H1 (cell line): ENCODE results near the gene PDK2. TPM values are rescaled to one million over a fixed set of nuclear protein-coding genes. Genes with fewer than 3 reads are reported as not detected.

Source experiments
- CTCF ChIA-PET: fragments of 300-600 bp; sonication (Branson Sonifier 250); formaldehyde crosslinking; loops from one replicate; lab custom pipeline; 2021; ENCODE audit not compliant: partially characterized antibody; lab: Charles Lee
- POLR2A ChIA-PET: fragments of 300-600 bp; sonication (Branson Sonifier 250); formaldehyde crosslinking; loops from one replicate; lab custom pipeline; 2021; ENCODE audit warnings: inconsistent platforms; ENCODE audit not compliant: partially characterized antibody; lab: Charles Lee
- DNase-seq, 2 experiments: peaks; one replicate each; pipeline versions ENCODE4 v3.0.0 to v3.0.0-alpha.2; 2010 to 2022; ENCODE audit warnings: low spot score in 2 of 2, low read depth in 1 of 2, mixed read lengths in 1 of 2
- FAIRE-seq: peaks from 2 replicates; lab custom pipeline; 2011; peaks lifted over from hg19 to GRCh38; lab: Jason Lieb, UNC
- H2AFZ ChIP-seq: 2 replicates; pipeline ENCODE4 v1.8.1; 2012; ENCODE audit warnings: low read length, inconsistent platforms
- H2AK5ac ChIP-seq: 2 replicates; pipeline ENCODE4 v1.6.1; 2013; ENCODE audit warnings: low read depth, low read length
- H2BK120ac ChIP-seq: replicated peaks from 2 replicates; pipeline ENCODE3; 2013; ENCODE audit warnings: low read depth, low read length, inconsistent platforms
- H2BK12ac ChIP-seq: 2 replicates; pipeline ENCODE4 v1.6.1; 2013; ENCODE audit warnings: low read depth, low read length
- H2BK15ac ChIP-seq: 2 replicates; pipeline ENCODE4 v1.6.1; 2013; ENCODE audit warnings: low read length
- H2BK20ac ChIP-seq: 2 replicates; pipeline ENCODE4 v1.6.1; 2013; ENCODE audit warnings: low read length
- H2BK5ac ChIP-seq: 2 replicates; pipeline ENCODE4 v1.6.1; 2013; ENCODE audit warnings: low read depth, low read length
- H3K14ac ChIP-seq: 2 replicates; pipeline ENCODE4 v1.6.1; 2013; ENCODE audit warnings: inconsistent platforms; ENCODE audit not compliant: insufficient read length
- H3K18ac ChIP-seq: 2 replicates; pipeline ENCODE4 v1.6.1; 2013; ENCODE audit warnings: low read length; ENCODE audit errors: extremely low read depth
- H3K23ac ChIP-seq: 2 replicates; pipeline ENCODE4 v1.6.1; 2013; ENCODE audit warnings: inconsistent platforms; ENCODE audit not compliant: insufficient read length
- H3K23me2 ChIP-seq: 2 replicates; pipeline ENCODE4 v1.6.1; 2013; ENCODE audit warnings: low read depth, low read length
- H3K27ac ChIP-seq: 2 replicates; pipeline ENCODE4 v1.6.1; 2011; ENCODE audit warnings: low read depth, low read length, inconsistent platforms
- H3K27me3 ChIP-seq, 4 experiments: replicated peaks in 1 of 4; 1 replicate in 1 of 4; 2 replicates in 3 of 4; pipeline versions ENCODE4 v1.6.1 to v1.8.1; 2011 to 2013; ENCODE audit warnings: low read length in 3 of 4, mild to moderate bottlenecking in 3 of 4, inconsistent platforms in 2 of 4, mixed read lengths in 2 of 4, moderate library complexity in 1 of 4; ENCODE audit not compliant: control insufficient read depth in 3 of 4, insufficient read depth in 3 of 4; ENCODE audit errors: extremely low read depth in 1 of 4
- H3K36me3 ChIP-seq, 4 experiments: 2 replicates each; pipeline versions ENCODE4 v1.6.1 to v1.8.1; 2011 to 2013; ENCODE audit warnings: mild to moderate bottlenecking in 4 of 4, low read length in 3 of 4, moderate library complexity in 2 of 4, control low read depth in 1 of 4, inconsistent platforms in 1 of 4; ENCODE audit not compliant: insufficient read depth in 4 of 4, control insufficient read depth in 2 of 4
- H3K4ac ChIP-seq: replicated peaks from 2 replicates; pipeline ENCODE3; 2013; ENCODE audit warnings: low read length, low read depth, mixed read lengths, inconsistent platforms; ENCODE audit not compliant: insufficient read length
- H3K4me1 ChIP-seq, 4 experiments: replicated peaks in 1 of 4; 1 replicate in 1 of 4; 2 replicates in 3 of 4; pipeline versions ENCODE4 v1.6.1 to v1.8.1; 2011 to 2013; ENCODE audit warnings: low read length in 3 of 4, inconsistent platforms in 2 of 4, mixed read lengths in 1 of 4; ENCODE audit not compliant: insufficient read depth in 4 of 4, control insufficient read depth in 3 of 4
- H3K4me2 ChIP-seq, 2 experiments: 2 replicates each; pipeline versions ENCODE4 v1.6.1 to v1.8.1; 2011 to 2013; ENCODE audit warnings: low read depth in 2 of 2, low read length in 2 of 2, control low read depth in 1 of 2, inconsistent platforms in 1 of 2, mild to moderate bottlenecking in 1 of 2; ENCODE audit not compliant: insufficient read depth in 1 of 2
- H3K4me3 ChIP-seq, 4 experiments: fragments of 200-600, 300-600 bp in 1 of 4; sonication (generic), shearing (Covaris generic), sonication (Bioruptor Twin) in 1 of 4; 2 replicates each; pipeline versions ENCODE4 v1.5.1 to v1.8.1; 2011 to 2016; ENCODE audit warnings: low read length in 4 of 4, low read depth in 3 of 4, control low read depth in 2 of 4, inconsistent platforms in 2 of 4, mild to moderate bottlenecking in 2 of 4, mixed read lengths in 1 of 4, moderate library complexity in 1 of 4; ENCODE audit not compliant: insufficient read depth in 2 of 4; ENCODE audit errors: extremely low read depth in 1 of 4
- H3K56ac ChIP-seq: replicated peaks from 2 replicates; pipeline ENCODE3; 2013; ENCODE audit warnings: low read depth, mild to moderate bottlenecking, mixed read lengths, low read length, inconsistent platforms; ENCODE audit not compliant: insufficient read length
- H3K79me1 ChIP-seq: 2 replicates; pipeline ENCODE4 v1.6.1; 2013; ENCODE audit warnings: low read depth, low read length, control low read depth
- H3K79me2 ChIP-seq, 2 experiments: 2 replicates each; pipeline versions ENCODE4 v1.6.1 to v1.8.1; 2012 to 2013; ENCODE audit warnings: low read length in 2 of 2, mild to moderate bottlenecking in 2 of 2, inconsistent platforms in 1 of 2; ENCODE audit not compliant: insufficient read depth in 2 of 2, control insufficient read depth in 1 of 2
- H3K9ac ChIP-seq, 4 experiments: replicated peaks in 1 of 4; 1 replicate in 1 of 4; 2 replicates in 3 of 4; pipeline versions ENCODE4 v1.6.1 to v1.8.1; 2011 to 2013; ENCODE audit warnings: low read depth in 3 of 4, low read length in 3 of 4, control low read depth in 2 of 4, mild to moderate bottlenecking in 2 of 4, moderate library complexity in 2 of 4, inconsistent platforms in 1 of 4; ENCODE audit errors: extremely low read depth in 1 of 4
- H3K9me3 ChIP-seq, 2 experiments: 2 replicates each; pipeline versions ENCODE4 v1.6.1 to v1.8.1; 2012 to 2013; ENCODE audit warnings: mild to moderate bottlenecking in 2 of 2, moderate library complexity in 2 of 2, control low read depth in 1 of 2, inconsistent platforms in 1 of 2, low read depth in 1 of 2, low read length in 1 of 2, mixed read lengths in 1 of 2; ENCODE audit not compliant: insufficient read depth in 2 of 2
- H4K20me1 ChIP-seq, 2 experiments: replicated peaks in 1 of 2; 2 replicates each; pipeline versions ENCODE3 to v1.8.1; 2011 to 2013; ENCODE audit warnings: inconsistent platforms in 2 of 2, low read length in 2 of 2, mild to moderate bottlenecking in 1 of 2; ENCODE audit not compliant: insufficient read depth in 2 of 2, control insufficient read depth in 1 of 2
- H4K5ac ChIP-seq: 2 replicates; pipeline ENCODE4 v1.6.1; 2013; ENCODE audit warnings: low read length, low read depth, mixed read lengths, inconsistent platforms; ENCODE audit not compliant: insufficient read length
- H4K8ac ChIP-seq: 2 replicates; pipeline ENCODE4 v1.8.0; 2013; ENCODE audit warnings: mild to moderate bottlenecking, moderate library complexity, low read length, inconsistent platforms; ENCODE audit not compliant: insufficient read depth; ENCODE audit errors: extremely low read depth
- H4K91ac ChIP-seq: replicated peaks from 2 replicates; pipeline ENCODE3; 2013; ENCODE audit warnings: low read length, mixed read lengths, inconsistent platforms; ENCODE audit not compliant: insufficient read length
- BRCA1 ChIP-seq: IDR thresholded peaks from 2 replicates; pipeline ENCODE4 v1.6.1; 2012; ENCODE audit warnings: low read depth, low read length, improper control_type of control experiment
- CHD1 ChIP-seq: IDR thresholded peaks from 2 replicates; pipeline ENCODE4 v1.6.1; 2012; ENCODE audit warnings: low read depth, low read length, improper control_type of control experiment
- CREB1 ChIP-seq: IDR thresholded peaks from 2 replicates; pipeline ENCODE4 v1.6.1; 2012; ENCODE audit warnings: inconsistent platforms
- KDM4A ChIP-seq: IDR thresholded peaks from one replicate; pipeline ENCODE4 v1.7.1; 2012; ENCODE audit warnings: low read depth, mild to moderate bottlenecking, moderate library complexity, low read length, inconsistent platforms; ENCODE audit not compliant: severe bottlenecking
- KDM5A ChIP-seq: fragments of 200-600 bp; IDR thresholded peaks from 2 replicates; pipeline ENCODE4 v1.7.1; 2012; ENCODE audit warnings: mild to moderate bottlenecking, low read length, inconsistent platforms, mixed read lengths
- PHF8 ChIP-seq: fragments of 200-600 bp; sonication (generic); conservative IDR thresholded peaks from 2 replicates; pipeline ENCODE4 v1.7.1; 2012; ENCODE audit warnings: low read depth, mild to moderate bottlenecking, inconsistent platforms, low read length, moderate library complexity
- SIN3A ChIP-seq, 2 experiments: IDR thresholded peaks in 1 of 2; conservative IDR thresholded peaks in 1 of 2; 2 replicates each; pipeline ENCODE4 v1.6.1; 2011 to 2012; ENCODE audit warnings: low read length in 2 of 2, improper control_type of control experiment in 1 of 2, low read depth in 1 of 2, mild to moderate bottlenecking in 1 of 2
- SP2 ChIP-seq: IDR thresholded peaks from 2 replicates; pipeline ENCODE4 v1.6.1; 2012; ENCODE audit warnings: mild to moderate bottlenecking, low read length, inconsistent platforms
- SUZ12 ChIP-seq: fragments of 200-600 bp; sonication (generic); IDR thresholded peaks from 2 replicates; pipeline ENCODE4 v1.6.1; 2012; ENCODE audit warnings: mild to moderate bottlenecking, inconsistent platforms, low read length, moderate library complexity, mixed read lengths
- TBP ChIP-seq: IDR thresholded peaks from 2 replicates; pipeline ENCODE4 v1.6.1; 2011; ENCODE audit warnings: low read depth, low read length, improper control_type of control experiment
- WGBS, 2 experiments: shearing (Covaris generic) in 1 of 2; methylation state at CpG; one replicate each; pipeline versions ENCODE4 v1.1.6 to v1.1.7; 2013 to 2015; ENCODE audit warnings: low lambda C conversion rate in 2 of 2, mixed read lengths in 2 of 2, inconsistent platforms in 1 of 2, low coverage in 1 of 2, missing lambda C conversion rate in 1 of 2; ENCODE audit not compliant: insufficient replicate concordance in 2 of 2, insufficient coverage in 1 of 2, insufficient read length in 1 of 2; ENCODE audit errors: extremely low coverage in 1 of 2, missing lambda C conversion rate in 1 of 2; 5-methylcytosine and 5-hydroxymethylcytosine counted together
- polyA plus RNA-seq, 7 experiments: library from polyadenylated mRNA; depleted of rRNA in 3 of 7; stranded (reverse) in 5 of 7; unstranded in 2 of 7; fragments of >200 nt in 5 of 7; fragments of 200-250 nt in 2 of 7; gene quantifications; 1 replicate in 5 of 7; 2 replicates in 1 of 7; 4 replicates in 1 of 7; pipeline versions ENCODE4 v1.2.1 to v1.2.3, GENCODE V29; 2011 to 2013; ENCODE audit warnings: missing spikeins in 2 of 7, mixed read lengths in 2 of 7
- total RNA-seq: library from RNA; stranded (reverse); fragmentation: NEBNext Ultra II Directional; extraction: Animal tissue kit (Norgen Biotek cat#: 25700); gene quantifications from 2 replicates; pipeline ENCODE4 v1.2.1, GENCODE V29; 2021

Gene PDK2
- total and polyA plus RNA-seq, 2 of the 8 experiments (the other 6 are each of a cell fraction or from before 2014, with no cell fraction given): 18.3 to 121 TPM

- CTCF ChIA-PET: interaction anchor here (1.4 to 21.5 kb wide), 6 partner anchors 11 to 56 kb away, joined by 3 to 299 read pairs (median 53); partner anchors contain the start of genes SAMD14 and SGCA
- Histone ChIP-seq H3K4me2 (peak within 1 kb of the TSS; percentile 87 to 88), H3K9ac (peak within 1 kb of the TSS in 1 of 4 experiments; percentile 39; a peak in 1 of 7 replicates), H3K23ac (no peak within 1 kb of the TSS), H3K14ac (peak within 1 kb of the TSS; percentile 57), H2AFZ (0 out of 2 replicates have a peak within 1 kb of the TSS, but pooled peaks have one; percentile 1), H3K56ac (peak within 1 kb of the TSS; percentile 87), H3K79me2 (no peaks in the 10 kb centered on the region; a peak in 1 of 4 replicates), H2BK20ac (no peak within 1 kb of the TSS), H3K27ac (no peak within 1 kb of the TSS), H3K4ac (peak within 1 kb of the TSS; percentile 97), H3K36me3 (no peaks in the 10 kb centered on the region), H4K91ac (peak within 1 kb of the TSS; percentile 98), H3K27me3 (peaks cover 2 to 17% (median 15%) of the 10 kb centered on the region in 4 experiments; a peak in 6 of 7 replicates), H3K9me3 (no peaks in the 10 kb centered on the region), H2AK5ac (peak within 1 kb of the TSS; percentile 95; the same call in 1 of the 2 replicates), H4K8ac (peak within 1 kb of the TSS; percentile 83; the same call in 1 of the 2 replicates), H3K23me2 (peaks cover 30% of the 10 kb centered on the region), H4K5ac (peak within 1 kb of the TSS; percentile 64), H2BK15ac (peak within 1 kb of the TSS; percentile 24; the same call in 1 of the 2 replicates), H2BK120ac (peak within 1 kb of the TSS; percentile 69), H3K18ac (peak within 1 kb of the TSS; percentile 60), H3K79me1 (peaks cover 8% of the 10 kb centered on the region), H3K4me1 (peaks cover 0 to 34% (median 17%) of the 10 kb centered on the region in 4 experiments; a peak in 6 of 7 replicates), H2BK12ac (peak within 1 kb of the TSS; percentile 98), H2BK5ac (peak within 1 kb of the TSS; percentile 93; the same call in 1 of the 2 replicates), H3K4me3 (peak within 1 kb of the TSS; percentile 57 to 65 (median 62)), H4K20me1 (peaks cover 5 to 14% of the 10 kb centered on the region in 2 experiments)
- POLR2A ChIA-PET: interaction anchor here (0.6 to 2.6 kb wide), 7 partner anchors 11 to 1181 kb away, joined by 3 to 25 read pairs (median 4); no protein-coding TSS in a partner anchor
- TF ChIP-seq KDM4A: peak; percentile 48
- no peak for TF ChIP-seq PHF8
- TF ChIP-seq BRCA1: no peak
- TF ChIP-seq SP2: no peak
- no peak for TF ChIP-seq SUZ12
- TF ChIP-seq CHD1: no peak
- no peak for TF ChIP-seq KDM5A
- TF ChIP-seq CREB1: no peak
- TF ChIP-seq SIN3A (conservative IDR thresholded peaks at IDR 0.05 in 1 of 2, IDR thresholded peaks at IDR 0.05 in 1 of 2; ENCODE audit: low read depth in 1 of 2, low read length in 2 of 2): peak in 1 of 2 experiments; percentile 20; a peak in 1 of 4 replicates
- no peak for TF ChIP-seq TBP
- WGBS, 2 experiments: 2% methylated on average over 25 of the region's 69 CpGs; no CpG with 5 or more reads in 1 of the 2 experiments
- DNase-seq (no peak), FAIRE-seq (no peak)
Observed at GRCh38 chr17:50150354-50151040, 55.3 kb downstream of the PDK2 start, which contains the start of gene PPP1R9B. TSS of gene PPP1R9B (minus strand) at chr17:50150677. CDS start at chr17:50150513, 164 bp downstream.
